ENCODE measurements around the gene TSEN34.

TSEN34 gene

DNA sequence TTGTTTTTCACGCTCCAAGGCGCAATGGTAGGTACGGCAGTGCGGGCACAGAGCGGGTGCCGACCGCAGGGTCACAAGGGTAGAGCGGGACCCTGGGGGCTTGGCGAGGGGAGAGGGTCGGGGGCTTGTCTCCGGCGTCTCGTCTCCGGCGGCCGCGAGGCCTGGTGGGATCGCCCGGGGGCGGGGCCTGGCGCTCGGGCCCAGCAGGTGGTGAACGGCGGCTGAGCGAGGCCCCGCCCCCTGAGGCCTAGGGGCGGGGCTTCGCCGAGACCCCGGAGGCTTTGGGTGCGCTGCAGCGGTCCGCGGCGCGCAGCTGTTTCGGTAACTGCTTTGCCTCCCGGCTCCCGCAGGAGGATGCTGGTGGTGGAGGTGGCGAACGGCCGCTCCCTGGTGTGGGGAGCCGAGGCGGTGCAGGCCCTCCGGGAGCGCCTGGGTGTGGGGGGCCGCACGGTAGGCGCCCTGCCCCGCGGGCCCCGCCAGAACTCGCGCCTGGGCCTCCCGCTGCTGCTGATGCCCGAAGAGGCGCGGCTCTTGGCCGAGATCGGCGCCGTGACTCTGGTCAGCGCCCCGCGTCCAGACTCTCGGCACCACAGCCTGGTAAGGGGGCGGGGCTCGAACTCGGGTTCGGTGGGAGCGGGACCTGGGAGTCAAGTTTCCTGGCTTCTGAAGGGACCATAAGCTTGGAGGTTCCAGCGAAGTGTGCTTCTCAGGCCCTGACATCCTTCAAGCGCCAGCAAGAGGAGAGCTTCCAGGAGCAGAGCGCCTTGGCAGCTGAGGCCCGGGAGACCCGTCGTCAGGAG lies at the start of gene TSEN34:
Gene TSEN34, plus strand, starts transcription at position 298 of the 800 bp plus-strand sequence. Its CDS starts 57 bp downstream, at position 355.
- DNase-seq (ENCODE audit: low spot score) = peak; percentile 89
- TF ChIP-seq, protein P1, sequence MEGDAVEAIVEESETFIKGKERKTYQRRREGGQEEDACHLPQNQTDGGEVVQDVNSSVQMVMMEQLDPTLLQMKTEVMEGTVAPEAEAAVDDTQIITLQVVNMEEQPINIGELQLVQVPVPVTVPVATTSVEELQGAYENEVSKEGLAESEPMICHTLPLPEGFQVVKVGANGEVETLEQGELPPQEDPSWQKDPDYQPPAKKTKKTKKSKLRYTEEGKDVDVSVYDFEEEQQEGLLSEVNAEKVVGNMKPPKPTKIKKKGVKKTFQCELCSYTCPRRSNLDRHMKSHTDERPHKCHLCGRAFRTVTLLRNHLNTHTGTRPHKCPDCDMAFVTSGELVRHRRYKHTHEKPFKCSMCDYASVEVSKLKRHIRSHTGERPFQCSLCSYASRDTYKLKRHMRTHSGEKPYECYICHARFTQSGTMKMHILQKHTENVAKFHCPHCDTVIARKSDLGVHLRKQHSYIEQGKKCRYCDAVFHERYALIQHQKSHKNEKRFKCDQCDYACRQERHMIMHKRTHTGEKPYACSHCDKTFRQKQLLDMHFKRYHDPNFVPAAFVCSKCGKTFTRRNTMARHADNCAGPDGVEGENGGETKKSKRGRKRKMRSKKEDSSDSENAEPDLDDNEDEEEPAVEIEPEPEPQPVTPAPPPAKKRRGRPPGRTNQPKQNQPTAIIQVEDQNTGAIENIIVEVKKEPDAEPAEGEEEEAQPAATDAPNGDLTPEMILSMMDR (IDR thresholded peaks at IDR 0.05; ENCODE audit: extremely low read depth, missing control alignments) = no peak

DNA sequence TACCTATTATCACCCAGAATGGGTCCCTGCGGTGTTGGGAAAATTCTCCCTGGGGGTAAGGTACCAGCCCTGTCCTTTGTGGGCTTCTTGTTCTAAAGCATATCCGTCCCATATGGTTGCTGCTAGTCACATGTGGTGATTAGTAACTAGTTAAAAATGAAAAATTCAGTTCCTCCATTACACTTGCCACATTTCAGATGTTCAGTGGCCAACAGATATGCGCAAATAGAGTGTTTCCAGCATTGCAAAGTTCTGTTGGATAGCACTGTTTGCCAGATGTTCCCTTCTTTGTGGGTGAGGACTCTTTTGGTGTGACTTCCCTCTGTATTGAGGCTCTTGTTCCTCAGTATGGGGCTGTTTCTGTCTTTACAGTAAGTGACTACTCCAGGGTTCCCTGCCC lies 49.8 kb upstream of the TSEN34 start:
- DNase-seq (ENCODE audit: low spot score) = no peak
- TF ChIP-seq, protein P1 (IDR thresholded peaks at IDR 0.05; ENCODE audit: extremely low read depth, missing control alignments) = no peak

DNA sequence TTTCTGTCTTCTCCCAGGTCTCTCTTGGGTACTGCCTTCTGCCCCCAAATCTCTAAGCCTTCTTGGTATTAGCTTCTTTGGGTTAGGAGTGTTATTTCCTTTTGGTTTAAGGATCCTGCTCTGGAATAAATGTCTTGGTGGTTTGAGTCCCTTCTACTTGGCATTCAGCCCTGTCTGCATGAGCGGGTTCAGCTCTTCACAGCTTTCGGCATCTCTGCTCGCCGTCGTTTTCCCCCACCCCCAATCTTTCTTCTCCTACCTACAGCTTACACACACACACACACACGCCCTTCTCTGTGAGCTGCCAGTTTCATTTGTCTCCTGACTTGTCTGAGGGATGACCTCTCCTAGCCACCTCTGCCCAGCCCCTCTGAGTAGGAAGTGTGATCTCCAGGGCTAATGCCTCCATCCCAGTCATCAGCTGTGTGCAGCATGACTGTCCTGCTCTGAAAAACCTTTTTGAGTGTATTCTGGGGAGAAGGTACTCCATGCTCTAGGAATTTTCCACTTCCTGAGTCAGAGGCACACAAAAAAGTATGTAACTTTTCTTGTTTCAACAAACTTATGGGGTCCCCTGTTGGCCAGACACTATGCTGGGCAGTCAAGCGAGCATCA lies 48.8 kb upstream of the TSEN34 start:
- TF ChIP-seq, protein P1 (IDR thresholded peaks at IDR 0.05; ENCODE audit: extremely low read depth, missing control alignments) = no peak
- no peak for DNase-seq (ENCODE audit: low spot score)

DNA sequence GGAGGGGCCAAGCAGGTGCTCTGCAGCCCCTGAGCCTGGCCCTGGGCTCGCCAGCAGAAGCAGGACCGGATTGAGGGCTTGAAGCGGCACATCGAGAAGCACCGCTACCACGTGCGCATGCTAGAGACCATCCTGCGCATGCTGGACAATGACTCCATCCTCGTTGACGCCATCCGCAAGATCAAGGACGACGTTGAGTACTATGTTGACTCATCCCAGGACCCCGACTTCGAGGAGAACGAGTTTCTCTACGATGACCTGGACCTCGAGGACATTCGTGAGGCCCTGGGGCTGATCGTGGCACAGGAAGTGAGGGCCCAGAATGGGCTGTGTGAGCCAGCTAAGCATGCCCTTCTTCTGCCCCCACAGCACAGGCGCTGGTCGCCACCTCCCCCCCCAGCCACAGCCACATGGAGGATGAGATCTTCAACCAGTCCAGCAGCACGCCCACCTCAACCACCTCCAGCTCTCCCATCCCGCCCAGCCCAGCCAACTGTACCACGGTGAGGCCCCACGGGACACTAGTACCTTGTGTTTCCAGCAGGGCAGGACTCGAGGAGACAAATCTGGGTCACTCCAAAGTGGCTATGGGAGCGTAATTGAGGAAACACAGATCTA lies 45.5 kb upstream of the TSEN34 start:
- TF ChIP-seq, protein P1 (IDR thresholded peaks at IDR 0.05; ENCODE audit: extremely low read depth, missing control alignments) = no peak
- no peak for DNase-seq (ENCODE audit: low spot score)

DNA sequence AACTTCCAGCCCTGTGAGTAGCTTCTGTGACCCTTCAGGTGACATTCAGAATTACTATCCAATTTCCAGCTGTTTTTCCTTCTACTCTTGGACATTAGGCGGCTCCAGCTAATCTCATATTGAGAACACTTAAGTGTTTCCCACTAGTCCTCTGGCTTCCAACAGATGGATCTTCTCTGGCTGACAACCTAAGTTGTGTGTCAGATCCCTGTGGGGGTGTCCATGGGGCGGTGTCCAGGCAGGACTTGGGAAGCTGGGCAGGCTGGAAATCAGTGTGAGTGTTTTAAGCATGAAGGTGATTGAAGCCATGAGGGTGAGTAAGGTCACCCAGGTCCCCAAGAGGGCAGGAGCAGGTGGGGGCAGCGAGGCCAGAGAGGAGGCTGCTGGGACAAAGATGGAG lies 43.4 kb upstream of the TSEN34 start:
- TF ChIP-seq, protein P1 (IDR thresholded peaks at IDR 0.05; ENCODE audit: extremely low read depth, missing control alignments) = no peak
- DNase-seq (ENCODE audit: low spot score) = no peak

DNA sequence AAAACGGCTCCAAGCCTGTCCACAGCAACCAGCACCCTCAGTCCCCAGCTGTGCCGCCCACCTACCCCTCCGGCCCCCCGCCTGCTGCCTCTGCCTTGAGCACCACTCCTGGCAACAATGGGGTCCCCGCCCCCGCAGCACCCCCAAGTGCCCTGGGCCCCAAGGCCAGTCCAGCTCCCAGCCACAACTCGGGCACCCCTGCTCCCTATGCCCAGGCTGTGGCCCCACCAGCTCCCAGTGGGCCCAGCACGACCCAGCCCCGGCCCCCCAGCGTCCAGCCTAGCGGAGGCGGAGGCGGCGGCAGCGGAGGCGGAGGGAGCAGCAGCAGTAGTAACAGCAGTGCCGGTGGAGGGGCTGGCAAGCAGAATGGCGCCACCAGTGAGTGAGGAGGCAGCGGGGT lies 43.0 kb upstream of the TSEN34 start:
- DNase-seq (ENCODE audit: low spot score) = no peak
- TF ChIP-seq, protein P1 (IDR thresholded peaks at IDR 0.05; ENCODE audit: extremely low read depth, missing control alignments) = no peak

All from GM20000 (cell line).